HG02943 (cell line): ENCODE data around the gene ASTN2.

Source experiments
- ATAC-seq: cut with Tn5 transposase; IDR thresholded peaks from one replicate; pipeline ENCODE4 v1.9.1; 2021; ENCODE audit warnings: mild to moderate bottlenecking, low read depth, moderate library complexity; ENCODE audit not compliant: unreplicated experiment

The ASTN2 gene

DNA sequence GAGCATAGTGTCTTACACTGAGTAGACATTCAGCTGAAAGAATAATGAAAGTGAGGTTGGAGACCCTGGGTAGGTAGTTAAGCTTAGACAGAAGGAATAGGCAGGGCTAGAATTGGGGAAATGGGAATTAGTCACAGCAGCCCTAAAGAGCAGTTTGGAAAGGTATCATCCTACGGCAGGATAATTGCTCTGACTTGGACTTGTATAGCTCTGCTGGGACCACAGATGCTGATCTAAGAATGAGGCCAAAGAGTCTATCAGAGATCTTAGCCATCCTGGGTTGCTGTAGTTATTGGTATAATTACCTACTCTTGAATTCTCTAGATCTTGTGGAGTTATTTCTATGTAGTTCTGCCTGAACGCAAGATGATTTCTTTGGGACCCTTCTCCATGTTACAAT is 288.0 kb downstream of the ASTN2 start:
- no peak for ATAC-seq

DNA sequence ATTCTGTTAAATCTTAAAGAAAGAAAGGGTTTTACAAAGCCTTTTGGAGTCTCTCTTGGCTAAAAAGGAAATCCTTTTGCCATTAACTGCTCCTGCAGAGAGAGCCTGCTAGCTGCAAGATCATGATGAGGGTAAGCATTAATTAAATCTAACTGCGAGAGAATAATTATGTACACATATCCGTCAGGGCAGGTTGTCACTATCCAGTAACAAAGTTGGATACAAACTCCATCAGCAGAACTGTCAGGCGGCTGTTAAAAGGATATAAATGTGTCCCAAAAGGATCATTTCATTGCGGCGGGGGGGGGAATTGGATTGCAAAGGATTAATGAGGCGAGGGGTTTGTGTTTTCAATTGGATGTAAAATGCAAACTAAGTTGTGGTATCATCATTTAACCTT is 289.3 kb downstream of the ASTN2 start:
- ATAC-seq, result no peak

- ATAC-seq, result no peak
Measured at GRCh38 chr9:117123729-117124128, 291.1 kb downstream of the ASTN2 start.

DNA sequence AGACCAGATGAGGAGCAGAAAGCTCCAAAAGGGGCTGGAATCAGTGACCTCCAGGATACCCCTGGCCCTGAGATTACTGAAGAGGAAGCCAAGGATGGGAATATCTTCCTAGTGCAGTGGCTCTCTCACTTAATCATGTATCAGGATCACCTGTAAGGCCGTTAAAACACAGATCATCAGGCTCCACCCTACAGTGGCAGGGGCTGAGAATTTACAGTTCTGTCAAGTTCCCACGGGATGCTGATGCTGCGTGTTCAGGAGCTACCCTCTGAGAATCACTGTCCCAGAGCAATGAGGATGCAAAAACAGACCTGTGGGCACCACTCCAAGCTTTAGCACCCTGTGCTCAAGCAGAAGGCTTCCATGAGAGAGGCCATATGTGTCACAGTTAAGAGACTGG is 291.9 kb downstream of the ASTN2 start:
- no peak for ATAC-seq

DNA sequence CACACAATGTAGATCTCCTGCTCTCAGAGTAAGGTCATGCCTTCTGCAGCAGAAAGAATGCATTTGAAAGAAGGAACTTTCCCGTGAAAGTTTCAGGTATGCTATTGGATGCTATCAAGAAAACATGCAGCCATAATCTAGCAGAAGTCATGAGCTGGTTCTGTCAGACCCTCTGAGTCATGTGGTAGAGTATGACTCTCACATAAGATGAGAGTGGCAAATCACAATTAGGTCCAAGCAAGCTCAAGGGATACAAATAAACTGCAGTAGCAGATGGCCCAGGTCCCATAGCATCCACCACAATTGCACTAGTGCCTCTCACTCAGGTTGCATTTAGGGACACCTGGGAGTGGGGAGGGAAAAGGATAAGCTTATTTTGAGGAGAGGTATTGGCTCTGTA is 292.8 kb downstream of the ASTN2 start:
- ATAC-seq, result no peak

DNA sequence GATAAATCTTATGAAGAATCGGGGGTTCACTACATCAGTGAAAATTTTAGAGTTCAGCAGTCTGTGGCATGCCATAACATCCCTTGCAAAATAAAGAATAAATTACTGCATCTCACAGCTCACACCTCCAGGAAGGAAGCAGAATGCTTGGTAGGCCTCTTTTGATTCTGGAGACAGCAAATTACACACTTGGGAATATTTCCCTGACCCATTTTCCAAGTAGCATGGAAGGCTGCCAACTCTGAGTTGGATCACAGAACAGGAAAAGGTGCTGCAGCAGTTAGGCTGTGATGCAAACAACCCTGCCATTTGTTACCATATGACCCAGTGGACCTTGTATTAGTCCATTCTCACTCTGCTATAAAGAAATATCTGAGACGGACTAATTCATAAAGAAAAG is 293.5 kb downstream of the ASTN2 start:
- ATAC-seq, result no peak

GRCh38 chr9:117120061-117120460 is 294.8 kb downstream of the ASTN2 start:
- no peak for ATAC-seq

DNA sequence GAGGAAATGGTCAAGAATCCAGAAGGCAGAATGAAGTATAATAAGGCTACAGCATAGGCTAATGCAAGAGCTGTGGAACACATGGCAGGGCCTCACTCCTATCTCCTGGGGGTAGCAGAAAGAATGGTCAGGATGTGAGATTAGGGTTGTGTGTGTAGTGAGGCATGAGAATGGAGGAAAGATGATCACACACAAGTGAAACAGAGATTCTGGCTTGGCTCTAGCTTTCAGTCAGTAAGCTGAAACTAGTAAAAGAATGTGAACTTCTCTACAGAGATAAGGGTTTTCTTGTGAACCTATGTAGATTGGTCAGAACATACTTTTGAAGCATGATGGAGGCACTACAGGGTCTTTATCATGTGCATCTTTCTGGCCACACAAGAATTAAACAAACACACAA is 298.8 kb downstream of the ASTN2 start:
- no peak for ATAC-seq

DNA sequence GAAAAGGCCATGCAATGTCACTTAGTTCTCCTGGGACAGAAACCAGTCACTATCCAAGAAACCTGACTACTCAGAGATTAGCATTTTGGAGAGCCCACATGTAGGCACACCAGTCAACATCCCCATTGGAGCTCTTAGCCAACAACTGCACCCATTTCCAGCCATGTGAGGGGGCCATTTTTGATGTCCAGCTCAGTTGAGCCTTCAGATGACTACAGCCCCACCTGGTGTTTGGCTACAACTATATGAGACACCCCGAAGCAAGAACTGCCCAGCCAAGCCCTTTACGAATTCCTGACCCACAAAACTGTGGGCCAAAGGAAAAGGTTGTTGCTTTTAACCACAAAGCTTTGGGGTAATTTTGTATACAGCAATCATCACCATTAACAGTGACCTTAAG is 300.1 kb downstream of the ASTN2 start:
- ATAC-seq, result no peak

DNA sequence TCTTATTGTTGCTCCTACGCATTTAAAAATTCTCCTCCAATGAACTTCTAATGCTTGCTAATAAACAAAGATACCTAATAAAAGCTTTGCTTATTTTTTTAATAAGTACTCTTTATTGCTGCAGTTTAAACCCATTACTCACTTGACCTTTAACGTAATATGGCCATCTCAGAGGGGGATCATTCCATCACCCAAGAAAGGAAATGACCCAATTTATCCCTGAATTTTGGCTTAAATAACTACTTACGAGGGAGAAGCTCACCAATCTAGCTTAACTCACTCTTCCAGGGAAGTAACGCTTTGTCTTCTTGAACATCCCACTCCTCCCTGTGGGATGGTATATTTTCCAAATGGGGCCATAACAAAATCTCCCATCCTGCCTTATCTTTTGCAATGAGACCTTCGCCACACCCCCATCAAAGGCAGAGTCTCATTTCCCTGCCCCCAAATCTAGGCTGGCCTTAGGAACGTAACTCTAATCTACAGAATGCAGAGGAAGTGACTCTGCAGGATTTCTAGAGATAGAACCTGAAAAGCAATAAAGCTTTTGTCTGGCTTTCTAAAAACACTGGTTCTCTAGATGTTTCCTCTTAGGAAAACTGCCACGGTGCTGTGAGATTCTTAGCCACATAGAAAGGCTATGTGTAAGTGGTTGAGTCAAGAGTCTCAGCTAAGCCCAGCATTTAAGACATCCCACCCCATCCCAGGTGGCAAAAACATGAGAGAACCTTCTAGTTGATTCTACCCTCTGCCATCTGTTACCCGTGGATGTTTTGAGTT is 310.0 kb downstream of the ASTN2 start:
- ATAC-seq, result no peak

DNA sequence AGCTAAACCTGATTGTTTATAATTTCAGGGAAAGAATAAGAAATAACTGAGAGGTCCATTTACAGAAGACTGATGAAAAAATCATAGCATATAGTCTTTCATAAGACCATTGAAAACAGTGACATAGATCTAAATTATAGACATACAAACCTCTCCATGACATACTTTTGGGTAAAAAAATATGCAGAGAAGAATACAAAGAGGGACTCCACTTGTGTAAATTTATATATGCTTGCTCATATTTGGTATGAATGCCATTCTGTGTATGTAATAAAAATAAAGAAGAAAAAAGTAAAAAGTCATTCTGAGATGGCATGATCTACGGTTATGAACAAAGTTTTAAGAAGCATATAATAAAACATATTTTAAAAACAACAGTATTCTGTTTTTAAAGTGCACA is 310.7 kb downstream of the ASTN2 start:
- no peak for ATAC-seq

DNA sequence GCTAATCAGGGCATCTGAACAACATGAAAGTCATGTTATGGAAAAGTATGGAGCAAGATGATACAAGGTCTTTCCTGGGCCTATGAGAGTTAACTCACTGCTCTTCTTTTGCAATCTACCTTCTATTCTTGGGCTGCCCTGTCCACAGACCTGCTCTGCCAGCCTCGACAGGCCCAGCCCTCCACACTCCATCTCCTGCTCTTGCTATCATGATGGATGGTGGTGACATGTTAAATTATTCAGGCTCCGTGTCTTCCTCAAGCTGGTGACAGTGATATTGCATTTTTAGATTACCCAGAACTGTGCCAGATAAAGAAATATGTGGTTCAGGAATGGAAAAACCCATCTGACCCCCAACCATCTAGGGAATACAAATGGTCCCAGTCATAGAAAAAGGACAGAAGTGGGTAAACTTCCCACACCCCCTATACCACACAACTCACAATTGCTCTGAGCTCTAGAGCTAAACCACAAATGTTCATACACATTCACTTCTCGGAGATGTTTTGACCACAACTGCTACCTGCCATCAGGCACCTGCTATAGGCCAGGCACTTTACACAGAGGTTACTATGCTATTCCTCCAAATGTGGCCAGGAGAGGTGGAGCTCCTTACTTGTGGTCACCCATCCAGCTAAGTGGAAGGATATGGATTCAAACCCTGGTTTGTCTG is 311.3 kb downstream of the ASTN2 start:
- no peak for ATAC-seq

GRCh38 chr9:117101008-117101407 is 313.8 kb downstream of the ASTN2 start:
- ATAC-seq, result no peak

GRCh38 chr9:117098331-117098730 is 316.5 kb downstream of the ASTN2 start:
- no peak for ATAC-seq

GRCh38 chr9:117097761-117098160 is 317.1 kb downstream of the ASTN2 start:
- no peak for ATAC-seq

- ATAC-seq, result no peak
Measured at GRCh38 chr9:117096138-117096537, 318.7 kb downstream of the ASTN2 start.

GRCh38 chr9:117095081-117095480 is 319.8 kb downstream of the ASTN2 start:
- ATAC-seq, result no peak

DNA sequence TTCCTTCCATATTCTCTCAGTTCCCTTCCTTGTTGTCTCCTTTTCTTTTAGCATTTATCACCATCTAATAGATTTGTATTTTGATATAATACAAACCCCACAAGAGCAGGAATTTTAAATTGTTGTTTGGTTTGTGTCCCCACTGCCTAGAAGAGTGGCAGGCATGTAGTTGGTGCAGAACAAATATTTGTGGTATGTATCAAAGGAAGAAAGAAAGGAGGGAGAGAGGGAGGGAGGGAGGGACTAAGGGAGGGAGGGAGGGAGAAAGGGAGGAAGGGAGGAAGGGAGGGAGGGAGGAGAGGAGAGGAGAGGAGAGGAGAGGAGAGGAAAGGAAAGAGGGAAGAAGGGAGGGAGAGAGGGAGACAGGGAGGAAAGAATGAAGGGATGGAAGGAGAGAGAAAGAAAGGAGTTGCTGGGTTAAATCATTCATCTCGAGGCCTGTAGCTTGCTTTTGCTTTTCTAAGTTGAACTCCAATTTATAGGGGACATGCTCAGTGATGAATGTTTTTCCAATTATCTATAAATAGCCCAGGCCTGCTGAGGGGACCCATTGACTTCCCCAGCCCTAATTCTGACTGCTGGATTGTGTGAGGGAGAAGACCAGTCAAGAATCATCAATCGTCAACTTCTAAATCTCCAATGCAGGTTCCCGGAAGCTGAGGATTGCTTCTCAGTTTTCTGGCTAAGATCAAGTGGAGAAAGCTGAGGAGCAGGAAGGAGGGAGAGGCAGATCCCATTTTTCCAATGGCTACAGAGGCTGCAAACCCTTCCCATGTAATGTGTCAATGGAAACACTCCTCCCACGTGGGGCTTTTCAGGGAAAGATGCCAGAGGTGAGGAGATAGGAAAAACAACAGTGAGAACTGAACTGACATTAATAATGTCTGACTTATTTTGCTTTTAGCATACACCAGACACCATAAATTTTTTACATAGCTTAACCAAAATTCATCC is 320.7 kb downstream of the ASTN2 start:
- ATAC-seq, result no peak

GRCh38 chr9:117092582-117092981 is 322.3 kb downstream of the ASTN2 start:
- no peak for ATAC-seq

DNA sequence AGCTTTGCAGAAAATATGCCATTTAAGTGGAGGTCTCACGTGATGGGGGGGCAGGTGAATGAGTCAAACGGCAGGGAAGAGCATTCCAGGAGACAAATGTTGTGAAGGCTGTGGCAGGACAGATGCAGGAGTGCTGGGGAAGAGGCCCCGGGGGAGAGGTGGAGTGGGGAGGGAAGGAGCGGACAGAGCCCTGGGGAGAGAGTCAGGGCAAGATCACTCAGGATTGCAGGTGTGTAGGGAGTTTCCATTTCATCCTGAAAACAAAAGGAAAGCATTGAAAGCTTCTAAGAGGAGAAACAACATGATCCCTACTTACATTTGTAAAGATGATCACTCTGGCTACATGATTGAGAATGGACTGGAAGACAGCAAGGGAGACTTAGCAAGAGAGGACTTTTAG is 323.3 kb downstream of the ASTN2 start:
- ATAC-seq, result no peak

DNA sequence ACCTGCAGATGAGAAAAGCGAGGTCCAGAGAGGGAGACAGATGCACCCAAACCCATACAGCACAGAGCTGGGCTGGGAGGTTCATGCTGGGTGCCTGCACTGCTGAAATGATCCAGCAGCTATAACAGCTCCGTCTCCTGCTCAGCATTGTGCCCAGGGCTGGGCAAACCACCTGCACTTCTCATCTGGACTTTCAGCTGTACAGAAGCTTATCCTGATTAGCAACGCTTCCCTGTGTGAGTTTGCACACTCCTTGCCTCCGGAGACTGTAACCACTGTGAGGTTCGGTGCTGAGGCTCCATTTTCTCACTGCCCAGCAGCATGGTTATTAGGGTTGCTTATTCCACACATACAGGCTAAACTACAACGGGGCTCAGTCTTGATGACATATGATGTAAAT is 326.1 kb downstream of the ASTN2 start:
- no peak for ATAC-seq
